HL-60/S4 treated with phorbol 12-myristate 13-acetate at 8.2 ng/mL for 4 days and 3 days (cell line): ENCODE measurements around the gene TAL2.

Experiments
- in situ Hi-C: fragments of 300-500 bp; cut with MboI; formaldehyde crosslinking; loops from 2 replicates; pipeline ENCODE4 v1.15.0; 2022; ENCODE audit warnings: low sequenced_read_pairs

The TAL2 gene

GRCh38 chr9:105662184-105663104 is at the start of gene TAL2:
TSS of gene TAL2 (plus strand) at chr9:105662457. CDS start at chr9:105662497, 40 bp downstream.
- in situ Hi-C loops, result no loop called here

- in situ Hi-C loops, result no loop called here
Measured at GRCh38 chr9:105621001-105621400, 41.3 kb upstream of the TAL2 start.

GRCh38 chr9:105625088-105625487 is 37.2 kb upstream of the TAL2 start:
- in situ Hi-C loops, result no loop called here

- in situ Hi-C loops, result no loop called here
Measured at GRCh38 chr9:105632807-105633206, 29.4 kb upstream of the TAL2 start.

- in situ Hi-C loops, result no loop called here
Measured at GRCh38 chr9:105633411-105633810, 28.8 kb upstream of the TAL2 start.

- in situ Hi-C loops, result no loop called here
Measured at GRCh38 chr9:105636331-105636730, 25.9 kb upstream of the TAL2 start.

GRCh38 chr9:105637787-105638395 is 24.4 kb upstream of the TAL2 start:
- in situ Hi-C loops, result no loop called here

- in situ Hi-C loops, result no loop called here
Measured at GRCh38 chr9:105639936-105640335, 22.3 kb upstream of the TAL2 start.

GRCh38 chr9:105643795-105644194 is 18.5 kb upstream of the TAL2 start:
- in situ Hi-C loops, result no loop called here

GRCh38 chr9:105646879-105647594 is 15.2 kb upstream of the TAL2 start:
- in situ Hi-C loops, result no loop called here

- in situ Hi-C loops, result no loop called here
Measured at GRCh38 chr9:105647595-105648349, 14.5 kb upstream of the TAL2 start.

GRCh38 chr9:105651806-105652205 is 10.5 kb upstream of the TAL2 start:
- in situ Hi-C loops, result no loop called here

GRCh38 chr9:105656131-105656921 is 5.9 kb upstream of the TAL2 start:
- in situ Hi-C loops, result no loop called here

GRCh38 chr9:105658351-105658750 is 3.9 kb upstream of the TAL2 start:
- in situ Hi-C loops, result no loop called here

- in situ Hi-C loops, result no loop called here
Measured at GRCh38 chr9:105661011-105661410, 1.2 kb upstream of the TAL2 start.

GRCh38 chr9:105663914-105664313 is 1.7 kb downstream of the TAL2 start:
- in situ Hi-C loops, result no loop called here

- in situ Hi-C loops, result no loop called here
Measured at GRCh38 chr9:105667867-105668266, 5.6 kb downstream of the TAL2 start.

- in situ Hi-C loops, result no loop called here
Measured at GRCh38 chr9:105670315-105670714, 8.1 kb downstream of the TAL2 start.

GRCh38 chr9:105670775-105671174 is 8.5 kb downstream of the TAL2 start:
- in situ Hi-C loops, result no loop called here

GRCh38 chr9:105672711-105673234 is 10.5 kb downstream of the TAL2 start:
- in situ Hi-C loops, result no loop called here
